GM21390 (cell line): ENCODE data around the gene DBH.

Experiments
- ATAC-seq: cut with Tn5 transposase; IDR thresholded peaks from one replicate; pipeline ENCODE4 v1.9.1; 2021; ENCODE audit not compliant: unreplicated experiment

The DBH gene

GRCh38 chr9:133604214-133604613, 31.9 kb upstream of the DBH start:
- ATAC-seq: no peak

- no peak for ATAC-seq
These were observed 31.3 kb upstream of the DBH start for GRCh38 chr9:133604856-133605255.

- no peak for ATAC-seq
These were observed 30.7 kb upstream of the DBH start for GRCh38 chr9:133605446-133605845.

- no peak for ATAC-seq
These were observed 30.1 kb upstream of the DBH start for GRCh38 chr9:133605856-133606707.

- no peak for ATAC-seq
These were observed 29.5 kb upstream of the DBH start for GRCh38 chr9:133606708-133607025.

- no peak for ATAC-seq
These were observed 28.8 kb upstream of the DBH start for GRCh38 chr9:133607381-133607780.

- ATAC-seq: no peak
These were observed 28.2 kb upstream of the DBH start for GRCh38 chr9:133607976-133608375.

GRCh38 chr9:133608382-133608781, 27.8 kb upstream of the DBH start:
- no peak for ATAC-seq

- no peak for ATAC-seq
These were observed 27.3 kb upstream of the DBH start for GRCh38 chr9:133608889-133609288.

GRCh38 chr9:133609311-133610098, 26.7 kb upstream of the DBH start, which contains the start of gene FAM163B:
FAM163B (minus strand) TSS chr9:133609389; CDS start chr9:133580223, 29,166 bp downstream.
- ATAC-seq: no peak

- ATAC-seq: no peak
These were observed 25.3 kb upstream of the DBH start for GRCh38 chr9:133610845-133611244.

- no peak for ATAC-seq
These were observed 24.1 kb upstream of the DBH start for GRCh38 chr9:133612051-133612450.

GRCh38 chr9:133612816-133613215, 23.3 kb upstream of the DBH start:
- no peak for ATAC-seq

- no peak for ATAC-seq
These were observed 22.7 kb upstream of the DBH start for GRCh38 chr9:133613432-133613831.

GRCh38 chr9:133614056-133614455, 22.1 kb upstream of the DBH start:
- ATAC-seq: no peak

GRCh38 chr9:133614678-133615077, 21.5 kb upstream of the DBH start:
- no peak for ATAC-seq

- ATAC-seq: no peak
These were observed 21.0 kb upstream of the DBH start for GRCh38 chr9:133615186-133615585.

GRCh38 chr9:133615606-133616188, 20.5 kb upstream of the DBH start:
- ATAC-seq: no peak

- ATAC-seq: no peak
These were observed 19.3 kb upstream of the DBH start for GRCh38 chr9:133616643-133617405.

GRCh38 chr9:133618726-133619125, 17.4 kb upstream of the DBH start:
- no peak for ATAC-seq

GRCh38 chr9:133619791-133620190, 16.4 kb upstream of the DBH start:
- no peak for ATAC-seq
